B cell (primary cell): ENCODE data around the gene DIS3L2. TPM values are rescaled to one million over a fixed set of nuclear protein-coding genes. Genes with fewer than 3 reads are reported as not detected.
"Not testable (repeated sequence)": the region's sequence is repeated elsewhere in the genome, so short reads cannot be mapped to it uniquely, and the experiment has no call there.

Source experiments
- ATAC-seq: fragments of 200-7000 bp; cut with Tn5 transposase; one replicate; pipeline ENCODE4 v1.10.0; 2021; ENCODE audit warnings: low read depth, mild to moderate bottlenecking, moderate number of reproducible peaks, moderate library complexity
- CTCF ChIA-PET: fragments of 350-600 bp; sonication (Branson Sonifier 250); formaldehyde crosslinking; loops from one replicate; lab custom pipeline; 2021; ENCODE audit warnings: antibody characterized with exemption, inconsistent platforms; lab: Charles Lee
- POLR2A ChIA-PET: fragments of 350-600 bp; sonication (Branson Sonifier 250); formaldehyde crosslinking; loops from one replicate; lab custom pipeline; 2021; ENCODE audit warnings: antibody characterized with exemption; lab: Charles Lee
- DNase-seq: peaks from one replicate; pipeline ENCODE4 v3.0.0; 2013
- H2AFZ ChIP-seq: 2 replicates; pipeline ENCODE4 v1.6.1; 2012; ENCODE audit warnings: mild to moderate bottlenecking, low read depth, low read length; ENCODE audit not compliant: insufficient read depth, poor library complexity, severe bottlenecking
- H3K27ac ChIP-seq, 2 donors: 1 replicate in 1 of 2; 2 replicates in 1 of 2; pipeline ENCODE4 v1.5.1; 2012 to 2013; ENCODE audit warnings: low read length in 2 of 2, mild to moderate bottlenecking in 2 of 2, moderate library complexity in 1 of 2
- H3K27me3 ChIP-seq, 4 experiments: fragments of 200-600 bp in 1 of 4; sonication (generic) in 1 of 4; replicated peaks in 1 of 4; 1 replicate in 2 of 4; 2 replicates in 2 of 4; pipeline versions ENCODE4 v1.6.1 to v1.7.0; 2013 to 2016; ENCODE audit warnings: low read length in 3 of 4, mild to moderate bottlenecking in 2 of 4, mixed read lengths in 1 of 4, moderate library complexity in 1 of 4; ENCODE audit not compliant: insufficient read depth in 4 of 4, control insufficient read depth in 3 of 4; ENCODE audit errors: control extremely low read depth in 1 of 4
- H3K36me3 ChIP-seq, 2 experiments: replicated peaks in 1 of 2; 1 replicate in 1 of 2; 2 replicates in 1 of 2; pipeline versions ENCODE4 v1.6.1 to v1.7.1; 2013; ENCODE audit warnings: low read length in 1 of 2; ENCODE audit not compliant: insufficient read depth in 2 of 2, control insufficient read depth in 1 of 2; ENCODE audit errors: control extremely low read depth in 1 of 2, extremely low read depth in 1 of 2
- H3K4me1 ChIP-seq, 2 donors: fragments of 200-600 bp in 1 of 2; sonication (generic) in 1 of 2; 1 replicate in 1 of 2; 2 replicates in 1 of 2; pipeline versions ENCODE4 v1.5.1 to v1.6.1; 2013 to 2017; ENCODE audit warnings: low read length in 2 of 2; ENCODE audit not compliant: control insufficient read depth in 2 of 2, insufficient read depth in 2 of 2
- H3K4me2 ChIP-seq: replicated peaks from 2 replicates; pipeline ENCODE3; 2012; ENCODE audit warnings: mild to moderate bottlenecking, low read depth, low read length; ENCODE audit not compliant: poor library complexity, severe bottlenecking
- H3K4me3 ChIP-seq, 5 experiments: fragments of 200-600 bp in 1 of 5; sonication (generic) in 1 of 5; 1 replicate in 3 of 5; 2 replicates in 2 of 5; pipeline versions ENCODE4 v1.5.1 to v1.7.0; 2011 to 2016; ENCODE audit warnings: low read length in 4 of 5, mild to moderate bottlenecking in 4 of 5, low read depth in 2 of 5, control low read depth in 1 of 5, moderate library complexity in 1 of 5; ENCODE audit not compliant: insufficient read depth in 1 of 5; ENCODE audit errors: control extremely low read depth in 1 of 5, extremely low read depth in 1 of 5
- H3K79me2 ChIP-seq: fragments of 200-600 bp; sonication (generic); one replicate; pipeline ENCODE4 v1.6.0; 2016; ENCODE audit warnings: low read length; ENCODE audit not compliant: control insufficient read depth, insufficient read depth
- H3K9ac ChIP-seq: fragments of 200-600 bp; sonication (generic); 2 replicates; pipeline ENCODE4 v1.6.1; 2017; ENCODE audit warnings: mild to moderate bottlenecking, low read length, moderate library complexity
- H3K9me3 ChIP-seq, 3 donors: one replicate each; pipeline versions ENCODE4 v1.6.1 to v1.7.1; 2013; ENCODE audit warnings: low read length in 2 of 3; ENCODE audit not compliant: control insufficient read depth in 2 of 3, insufficient read depth in 1 of 3; ENCODE audit errors: control extremely low read depth in 1 of 3
- H4K20me1 ChIP-seq: 2 replicates; pipeline ENCODE4 v1.6.0; 2012; ENCODE audit warnings: mild to moderate bottlenecking, low read length; ENCODE audit not compliant: insufficient read depth, control insufficient read depth, poor library complexity, severe bottlenecking
- H3K27ac Mint-ChIP-seq: one replicate; pipeline ENCODE4 v1.8.0; 2021; ENCODE audit warnings: mixed read lengths
- H3K27me3 Mint-ChIP-seq: one replicate; pipeline ENCODE4 v1.8.0; 2021; ENCODE audit warnings: mixed read lengths
- H3K4me1 Mint-ChIP-seq: one replicate; pipeline ENCODE4 v1.8.0; 2021; ENCODE audit warnings: mixed read lengths
- H3K4me3 Mint-ChIP-seq: one replicate; pipeline ENCODE4 v1.8.0; 2021; ENCODE audit warnings: mixed read lengths
- H3K9me3 Mint-ChIP-seq: one replicate; pipeline ENCODE4 v1.8.0; 2022; ENCODE audit warnings: mixed read lengths; ENCODE audit not compliant: insufficient read depth
- CTCF ChIP-seq: fragments of 200-600 bp; IDR thresholded peaks from one replicate; pipeline ENCODE4 v1.8.0; 2022; ENCODE audit warnings: antibody characterized with exemption, mild to moderate bottlenecking
- EZH2 ChIP-seq: IDR thresholded peaks from 2 replicates; pipeline ENCODE4 v1.6.1; 2012; ENCODE audit warnings: borderline replicate concordance, low read depth, mild to moderate bottlenecking, moderate library complexity, low read length; ENCODE audit not compliant: insufficient read depth, poor library complexity, severe bottlenecking
- WGBS: methylation state at CpG from one replicate; pipeline ENCODE4 v1.1.5; 2013; ENCODE audit warnings: missing lambda C conversion rate; ENCODE audit not compliant: insufficient coverage; 5-methylcytosine and 5-hydroxymethylcytosine counted together
- intact Hi-C: fragments of 100-400 bp; cut with micrococcal nuclease; formaldehyde crosslinking; loops from one replicate; pipeline ENCODE4 v1.10.0; 2022
- polyA plus RNA-seq: library from polyadenylated mRNA; depleted of rRNA; stranded (reverse); fragments of >200 nt; gene quantifications from 2 replicates; pipeline ENCODE4 v1.2.3, GENCODE V29; 2012
- total RNA-seq, 2 donors: library from RNA; stranded (reverse); fragments of 120-200 nt in 1 of 2; gene quantifications; 1 replicate in 1 of 2; 2 replicates in 1 of 2; pipeline versions ENCODE4 v1.2.3 to v1.2.4, GENCODE V29; 2013 to 2022

The DIS3L2 gene
- total and polyA plus RNA-seq, 2 donors (not counting 1 experiment from before 2014, with no cell fraction given), result 34.5 to 70.1 TPM

GRCh38 chr2:232362174-232362900 is 400.8 kb downstream of the DIS3L2 start:
- no peak overlapping the region for H3K4me2 ChIP-seq
- no peaks in the 10 kb centered on the region for H3K9me3 Mint-ChIP-seq
- no peak for TF ChIP-seq EZH2
- TF ChIP-seq CTCF, result no peak
- DNase-seq (no peak), ATAC-seq (no peak)
- peaks cover 3% of the 10 kb centered on the region for H3K27me3 Mint-ChIP-seq
- ChIA-PET CTCF (no interaction called here), POLR2A (no interaction called here)
- peaks cover 10% of the 10 kb centered on the region in 2 donors for H3K4me1 ChIP-seq
- intact Hi-C loops, result no loop called here
- no peaks in the 10 kb centered on the region for H3K27me3 ChIP-seq
- no peak overlapping the region for H2AFZ ChIP-seq
- H4K20me1 ChIP-seq, result no peaks in the 10 kb centered on the region
- H3K9me3 ChIP-seq, result peaks cover 0 to 14% (median 0%) of the 10 kb centered on the region in 3 donors
- peaks cover 13% of the 10 kb centered on the region for H3K4me1 Mint-ChIP-seq
- no peak overlapping the region for H3K4me3 Mint-ChIP-seq
- H3K27ac ChIP-seq, result no peak overlapping the region
- no peak overlapping the region for H3K9ac ChIP-seq
- no peaks in the 10 kb centered on the region for H3K79me2 ChIP-seq
- 48% methylated on average over 6 of the region's 8 CpGs for WGBS
- no peaks in the 10 kb centered on the region for H3K36me3 ChIP-seq
- no peak overlapping the region for H3K27ac Mint-ChIP-seq
- H3K4me3 ChIP-seq, result no peak overlapping the region

GRCh38 chr2:232363064-232363783 is 401.7 kb downstream of the DIS3L2 start:
- DNase-seq, H3K79me2 ChIP-seq, POLR2A ChIA-PET, H3K27me3 ChIP-seq, H4K20me1 ChIP-seq, ATAC-seq, CTCF ChIA-PET, H3K27ac ChIP-seq, H3K9me3 Mint-ChIP-seq, H3K27ac Mint-ChIP-seq, H3K27me3 Mint-ChIP-seq, intact Hi-C loops, H3K36me3 ChIP-seq: not testable (repeated sequence)
- H3K9ac ChIP-seq, result peak overlapping the region; percentile 54
- peak overlapping the region in 2 of 5 experiments; percentile 36 to 52 for H3K4me3 ChIP-seq
- peaks cover 10% of the 10 kb centered on the region in 2 donors for H3K4me1 ChIP-seq
- peaks cover 13% of the 10 kb centered on the region for H3K4me1 Mint-ChIP-seq
- H3K4me2 ChIP-seq, result peak overlapping the region; percentile 80
- H3K9me3 ChIP-seq, result peaks cover 0 to 14% (median 0%) of the 10 kb centered on the region in 3 donors
- H3K4me3 Mint-ChIP-seq, result peak overlapping the region; percentile 82
- WGBS, result 56% methylated on average over 12 of the region's 12 CpGs
- H2AFZ ChIP-seq, result peak overlapping the region; percentile 75
